BLaER1 (cell line): ENCODE results near the gene PHEX.

Experiments
- H3K27ac ChIP-seq: shearing (Covaris generic); formaldehyde crosslinking; 2 replicates; pipeline ENCODE4 v1.8.1; 2022
- H3K27me3 ChIP-seq: shearing (Covaris generic); formaldehyde crosslinking; 2 replicates; pipeline ENCODE4 v1.8.1; 2022
- H3K36me3 ChIP-seq: shearing (Covaris generic); formaldehyde crosslinking; 2 replicates; pipeline ENCODE4 v1.8.1; 2022
- H3K4me1 ChIP-seq: shearing (Covaris generic); formaldehyde crosslinking; 2 replicates; pipeline ENCODE4 v1.8.1; 2022
- H3K4me2 ChIP-seq: shearing (Covaris generic); formaldehyde crosslinking; 2 replicates; pipeline ENCODE4 v1.8.1; 2022
- H3K4me3 ChIP-seq: shearing (Covaris generic); formaldehyde crosslinking; 2 replicates; pipeline ENCODE4 v1.8.1; 2022
- H3K9ac ChIP-seq: shearing (Covaris generic); formaldehyde crosslinking; 2 replicates; pipeline ENCODE4 v1.8.1; 2022
- H3K9me3 ChIP-seq: shearing (Covaris generic); formaldehyde crosslinking; 2 replicates; pipeline ENCODE4 v1.8.1; 2022
- H4K20me1 ChIP-seq: shearing (Covaris generic); formaldehyde crosslinking; 2 replicates; pipeline ENCODE4 v1.8.1; 2022
- Cebpa-rat ChIP-seq: shearing (Covaris generic); IDR thresholded peaks from 2 replicates; pipeline ENCODE4 v1.8.1; 2022

Gene PHEX

DNA sequence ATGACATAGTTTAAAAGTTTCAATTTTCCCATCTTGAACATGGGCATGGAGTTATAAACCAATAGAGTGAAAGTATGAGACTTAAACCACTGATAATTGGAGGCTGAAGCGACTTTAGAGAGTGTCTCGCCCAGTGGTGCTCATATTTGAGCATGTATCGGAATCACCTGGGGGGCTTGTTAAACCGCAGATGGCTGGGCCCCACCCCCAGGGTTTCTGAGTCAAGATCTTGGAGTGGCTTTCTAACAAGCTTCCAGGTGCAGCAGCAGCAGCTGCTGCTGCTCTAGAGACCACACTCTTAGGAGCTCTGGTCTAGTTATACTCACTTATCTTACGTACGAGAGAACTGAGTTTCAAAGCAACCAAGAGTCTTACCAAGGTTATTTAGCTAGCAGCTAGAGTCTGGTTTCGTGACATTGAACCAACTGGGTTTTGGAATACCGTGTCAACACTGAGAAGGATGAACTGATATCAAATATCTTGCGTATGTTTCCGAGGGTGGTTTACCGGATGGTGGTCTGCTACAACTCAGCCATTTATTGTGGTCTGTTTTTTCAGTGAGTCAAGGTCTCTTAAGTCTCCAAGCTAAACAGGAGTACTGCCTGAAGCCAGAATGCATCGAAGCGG lies 5.9 kb downstream of the PHEX start:
- Histone ChIP-seq H3K9ac (no peak overlapping the region), H3K9me3 (no peaks in the 10 kb centered on the region), H4K20me1 (no peaks in the 10 kb centered on the region), H3K4me2 (no peak overlapping the region), H3K4me3 (no peak overlapping the region), H3K4me1 (no peaks in the 10 kb centered on the region), H3K27ac (no peak overlapping the region), H3K36me3 (no peaks in the 10 kb centered on the region), H3K27me3 (no peaks in the 10 kb centered on the region)
- no peak for TF ChIP-seq Cebpa-rat

DNA sequence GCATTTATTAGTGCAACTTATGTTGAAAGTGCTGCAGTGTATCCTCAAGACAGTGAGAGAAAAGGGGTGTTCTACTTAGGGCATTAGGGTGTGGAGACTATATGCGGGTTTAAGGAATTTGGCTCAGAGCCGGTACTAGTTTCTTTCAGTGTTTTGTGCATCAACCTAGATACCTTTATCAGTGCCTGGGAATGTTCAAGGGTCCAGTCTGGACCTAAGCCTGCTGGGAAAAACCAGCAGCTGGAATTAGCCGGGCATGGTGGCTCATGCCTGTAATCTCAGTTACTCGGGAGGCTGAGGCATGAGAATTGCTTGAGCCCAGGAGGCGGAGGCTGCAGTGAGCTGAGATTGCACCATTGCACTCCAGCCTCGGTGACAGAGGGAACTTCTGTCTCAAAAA lies 7.4 kb downstream of the PHEX start:
- Histone ChIP-seq H3K9me3 (no peaks in the 10 kb centered on the region), H3K4me2 (no peak overlapping the region), H3K9ac (no peak overlapping the region), H3K27ac (no peak overlapping the region), H4K20me1 (no peaks in the 10 kb centered on the region), H3K27me3 (no peaks in the 10 kb centered on the region), H3K36me3 (no peaks in the 10 kb centered on the region), H3K4me1 (no peaks in the 10 kb centered on the region), H3K4me3 (no peak overlapping the region)
- TF ChIP-seq Cebpa-rat, result no peak

DNA sequence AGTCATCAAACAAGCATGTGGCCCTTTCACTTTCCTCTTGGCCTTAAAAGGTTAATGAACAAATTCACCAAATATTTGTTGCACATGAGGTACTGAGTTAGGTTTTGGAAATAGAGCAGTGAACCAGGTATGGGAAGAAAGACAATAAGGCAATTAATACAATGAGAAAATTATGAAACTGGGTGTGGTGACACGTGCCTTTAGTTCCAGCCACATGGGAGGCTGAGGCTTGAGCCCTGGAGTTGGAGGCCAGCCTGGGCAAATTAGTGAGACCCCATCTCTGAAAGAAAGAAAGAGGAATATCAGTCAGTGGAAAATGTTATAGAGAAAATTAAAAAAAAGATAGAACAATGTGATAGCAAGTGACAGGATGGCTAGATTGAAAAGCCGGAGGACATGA lies 8.1 kb downstream of the PHEX start:
- TF ChIP-seq Cebpa-rat, result no peak

DNA sequence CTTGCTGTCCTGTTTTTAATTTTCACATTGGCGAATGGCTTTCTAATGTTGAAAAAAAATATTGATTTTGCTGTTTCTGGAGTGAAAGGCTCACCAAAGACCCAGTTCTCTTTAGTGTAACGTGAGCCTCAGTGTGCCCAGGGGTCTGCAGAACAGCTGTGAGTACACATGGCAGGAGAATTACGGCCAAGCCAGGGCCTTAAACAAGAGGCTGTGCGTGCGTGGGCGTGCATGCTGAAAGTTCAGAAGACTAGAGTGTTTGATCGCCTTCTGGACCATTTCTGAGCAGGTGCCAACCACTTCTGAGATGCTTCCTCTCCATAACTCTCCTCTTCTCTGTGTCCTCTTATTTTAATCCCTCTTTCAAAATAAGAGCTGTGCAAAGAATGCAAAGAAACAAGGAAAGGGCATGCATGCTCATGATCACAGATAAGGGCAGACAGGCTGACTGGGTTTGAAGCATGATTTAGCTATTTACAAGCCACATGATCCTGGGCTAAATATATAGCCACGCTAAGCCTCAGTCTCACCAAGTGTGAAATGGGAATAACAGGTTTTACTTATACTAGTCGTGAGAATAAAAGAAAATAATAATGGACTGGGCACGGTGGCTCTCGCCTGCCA lies 9.9 kb downstream of the PHEX start:
- Histone ChIP-seq H3K36me3 (no peaks in the 10 kb centered on the region), H3K4me2 (no peak overlapping the region), H3K9me3 (no peaks in the 10 kb centered on the region), H3K9ac (no peak overlapping the region), H4K20me1 (no peaks in the 10 kb centered on the region), H3K4me3 (no peak overlapping the region), H3K4me1 (no peaks in the 10 kb centered on the region), H3K27me3 (no peaks in the 10 kb centered on the region), H3K27ac (no peak overlapping the region)
- TF ChIP-seq Cebpa-rat, result no peak

More for the DNA sequence above, 8.1 kb downstream of the PHEX start:
- Histone ChIP-seq H3K36me3 (no peaks in the 10 kb centered on the region), H3K27ac (no peak overlapping the region), H4K20me1 (no peaks in the 10 kb centered on the region), H3K4me1 (no peaks in the 10 kb centered on the region), H3K4me2 (no peak overlapping the region), H3K9ac (no peak overlapping the region), H3K4me3 (no peak overlapping the region), H3K9me3 (no peaks in the 10 kb centered on the region), H3K27me3 (no peaks in the 10 kb centered on the region)

DNA sequence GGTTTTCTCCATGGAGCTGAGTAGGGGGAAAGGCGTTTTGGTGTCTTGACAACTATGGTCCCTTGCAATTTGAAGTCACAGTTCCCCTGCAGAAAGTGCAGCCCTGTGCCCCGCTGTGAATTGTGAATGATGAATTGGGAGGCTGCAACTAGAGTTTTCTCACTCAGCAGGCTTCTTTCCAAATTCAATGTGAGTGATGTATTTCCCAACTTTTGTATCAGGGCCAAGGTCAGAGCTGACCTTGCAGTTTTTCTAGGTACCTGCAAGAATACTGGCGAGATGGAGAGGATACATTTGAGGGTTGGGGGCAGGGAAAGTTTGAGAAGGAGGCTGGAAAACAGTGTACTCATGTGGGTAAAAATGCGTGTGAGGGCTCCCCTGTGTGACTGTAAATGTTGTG lies 11.7 kb downstream of the PHEX start:
- Histone ChIP-seq H3K4me3 (no peak overlapping the region), H3K9ac (no peak overlapping the region), H3K4me1 (no peaks in the 10 kb centered on the region), H3K27ac (no peak overlapping the region), H3K27me3 (no peaks in the 10 kb centered on the region), H3K9me3 (no peaks in the 10 kb centered on the region), H3K4me2 (no peak overlapping the region), H3K36me3 (no peaks in the 10 kb centered on the region), H4K20me1 (no peaks in the 10 kb centered on the region)
- TF ChIP-seq Cebpa-rat, result no peak

DNA sequence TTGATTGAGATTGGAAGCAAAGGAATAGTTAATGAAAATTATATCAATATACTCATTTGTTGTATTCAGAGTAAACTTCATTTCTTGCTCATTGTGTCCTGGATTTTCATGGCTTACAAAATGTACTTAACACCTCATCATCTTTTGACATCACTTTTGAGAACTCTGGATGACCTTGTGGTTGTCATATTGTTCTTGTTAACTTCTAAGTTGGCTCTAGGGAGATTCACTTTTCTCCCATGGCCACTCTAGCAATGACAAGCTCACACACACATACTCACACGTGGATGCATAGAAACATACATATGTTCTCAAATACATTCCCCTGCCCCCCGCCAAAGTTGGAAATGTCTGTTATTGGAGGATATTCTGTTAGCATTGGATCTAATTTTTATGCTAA lies 15.3 kb downstream of the PHEX start:
- H3K27ac ChIP-seq, result no peak overlapping the region
- H3K4me1 ChIP-seq, result no peaks in the 10 kb centered on the region
- no peaks in the 10 kb centered on the region for H3K9me3 ChIP-seq
- no peaks in the 10 kb centered on the region for H3K27me3 ChIP-seq
- no peaks in the 10 kb centered on the region for H3K36me3 ChIP-seq
- H3K9ac ChIP-seq, result no peak overlapping the region
- H3K4me2 ChIP-seq, result no peak overlapping the region
- no peak overlapping the region for H3K4me3 ChIP-seq
- no peaks in the 10 kb centered on the region for H4K20me1 ChIP-seq
- TF ChIP-seq Cebpa-rat, result no peak

DNA sequence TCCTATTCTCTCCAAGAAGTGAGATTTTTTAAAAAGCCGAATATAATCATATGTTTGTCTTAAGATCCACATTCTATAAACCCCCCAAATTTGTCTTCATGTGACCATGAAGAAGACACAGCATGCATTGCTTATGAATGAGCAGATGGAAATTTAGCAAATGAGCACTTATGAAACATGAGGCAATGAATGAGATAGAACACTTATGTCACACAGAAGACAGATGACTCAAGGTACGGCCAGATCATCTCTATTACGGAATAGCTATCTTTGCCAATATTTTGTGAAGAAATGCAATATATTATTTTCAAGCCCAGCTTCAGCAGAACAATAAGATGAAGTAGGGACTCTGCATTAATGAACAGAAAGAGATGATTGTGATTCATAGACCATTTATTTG lies 21.4 kb downstream of the PHEX start:
- H3K4me2 ChIP-seq, result no peak overlapping the region
- no peaks in the 10 kb centered on the region for H3K9me3 ChIP-seq
- TF ChIP-seq Cebpa-rat, result no peak

DNA sequence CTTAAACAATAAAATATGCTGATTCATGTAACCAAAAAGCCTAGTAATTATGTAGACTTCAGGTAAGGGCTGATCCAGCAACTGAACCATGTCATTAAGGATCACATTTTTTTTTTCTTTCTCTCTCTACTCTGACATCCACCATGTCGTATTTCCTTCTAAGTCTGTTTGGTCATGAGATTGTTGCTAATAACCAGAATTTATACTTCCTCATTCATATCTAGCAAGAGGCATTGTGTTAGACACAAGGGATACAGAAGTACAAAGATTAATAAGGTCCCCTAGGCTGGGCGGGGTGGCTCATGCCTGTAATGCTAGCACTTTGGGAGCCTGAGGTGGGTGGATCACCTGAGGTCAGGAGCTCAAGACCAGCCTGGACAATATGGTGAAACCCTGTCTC lies 24.1 kb downstream of the PHEX start:
- H3K27me3 ChIP-seq, result no peaks in the 10 kb centered on the region
- no peak overlapping the region; the same call in 1 of the 2 replicates for H3K27ac ChIP-seq
- TF ChIP-seq Cebpa-rat, result no peak
- H3K4me3 ChIP-seq, result no peak overlapping the region
- no peaks in the 10 kb centered on the region for H3K36me3 ChIP-seq
- H3K9me3 ChIP-seq, result no peaks in the 10 kb centered on the region
- H3K9ac ChIP-seq, result no peak overlapping the region
- no peaks in the 10 kb centered on the region for H4K20me1 ChIP-seq
- H3K4me2 ChIP-seq, result 0 out of 2 replicates have a peak overlapping the region, but pooled peaks have one; percentile 84
- peaks cover 54% of the 10 kb centered on the region for H3K4me1 ChIP-seq

More for the DNA sequence above, 21.4 kb downstream of the PHEX start:
- Histone ChIP-seq H3K27ac (no peak overlapping the region), H3K9ac (no peak overlapping the region), H3K36me3 (no peaks in the 10 kb centered on the region), H4K20me1 (no peaks in the 10 kb centered on the region), H3K4me3 (no peak overlapping the region), H3K4me1 (peaks cover 27% of the 10 kb centered on the region), H3K27me3 (no peaks in the 10 kb centered on the region)

DNA sequence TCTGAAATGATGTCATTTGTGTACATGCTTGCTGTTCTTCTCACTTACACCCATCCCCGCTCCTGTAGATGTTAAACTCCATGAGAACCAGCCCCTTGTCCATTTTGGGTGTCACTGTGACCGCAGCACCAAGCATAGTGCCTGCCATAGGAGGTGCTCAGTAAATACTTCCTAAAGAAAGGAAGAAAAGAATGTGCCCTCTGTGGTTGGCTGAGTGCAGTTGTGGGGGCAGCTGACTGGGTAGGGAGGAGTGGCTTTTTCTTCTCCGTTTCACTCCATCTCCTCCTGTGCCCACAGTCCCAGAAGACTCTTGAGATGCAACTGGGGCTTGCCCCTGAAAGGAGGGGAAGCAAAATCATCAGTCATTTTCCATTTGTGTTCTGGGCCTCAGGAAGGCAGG lies 25.5 kb downstream of the PHEX start:
- Histone ChIP-seq H3K4me2 (peak overlapping the region; percentile 84), H3K27ac (peak overlapping the region; percentile 68), H3K36me3 (no peaks in the 10 kb centered on the region), H3K9ac (peak overlapping the region; percentile 22; the same call in 1 of the 2 replicates), H3K4me1 (peaks cover 68% of the 10 kb centered on the region), H3K27me3 (no peaks in the 10 kb centered on the region), H3K4me3 (peak overlapping the region; percentile 34), H3K9me3 (peaks cover 7% of the 10 kb centered on the region; the same call in 1 of the 2 replicates), H4K20me1 (no peaks in the 10 kb centered on the region)
- no peak for TF ChIP-seq Cebpa-rat

DNA sequence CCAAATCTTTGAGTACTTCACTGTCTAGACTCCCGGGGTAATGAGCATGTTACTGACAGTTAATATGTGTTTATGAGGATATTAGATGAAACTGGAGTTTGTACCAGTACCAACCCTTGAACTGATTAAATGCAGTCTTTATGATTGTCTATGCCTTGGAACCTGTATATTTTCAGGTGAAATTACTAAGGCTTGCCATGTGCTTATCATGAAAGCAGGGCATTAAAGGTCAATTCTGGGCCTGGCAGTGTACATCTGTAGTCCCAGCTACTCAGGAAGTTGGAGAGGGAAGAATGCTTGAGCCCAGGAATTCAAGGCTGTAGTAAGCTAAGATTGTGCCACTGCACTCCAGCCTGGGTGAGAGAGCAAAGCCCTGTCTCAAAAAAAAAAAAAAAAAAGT lies 27.6 kb downstream of the PHEX start:
- Histone ChIP-seq H3K27ac (peak overlapping the region; percentile 68), H3K9ac (0 out of 2 replicates have a peak overlapping the region, but pooled peaks have one; percentile 11), H3K4me3 (no peak overlapping the region), H3K9me3 (peaks cover 10% of the 10 kb centered on the region; the same call in 1 of the 2 replicates), H3K36me3 (no peaks in the 10 kb centered on the region), H3K27me3 (no peaks in the 10 kb centered on the region), H3K4me2 (peak overlapping the region; percentile 84), H3K4me1 (peaks cover 86% of the 10 kb centered on the region), H4K20me1 (no peaks in the 10 kb centered on the region)
- no peak for TF ChIP-seq Cebpa-rat
